Activated T-helper 2 cell treated with anti-CD3 and anti-CD28 coated beads, Interferon-gamma antibody, Interleukin-2, Interleukin-4, amounts not matched to agents 10 μg/mL and 5 μg/mL and 100 μg/mL, durations not matched to agents 14 hours and 24 hours and 36 hours (primary cell): Measurements from ENCODE around the gene VCPKMT. TPM values are rescaled to one million over a fixed set of nuclear protein-coding genes. Genes with fewer than 3 reads are reported as not detected.
A peak's percentile ranks its signal among the peaks of the same experiment; 100 is the strongest.

Experiments
- DNase-seq: peaks from one replicate; pipeline ENCODE4 v3.0.0; 2021; ENCODE audit warnings: low spot score
- H3K27ac Mint-ChIP-seq: one replicate; pipeline ENCODE4 v1.8.0; 2021; ENCODE audit warnings: mixed read lengths
- H3K27me3 Mint-ChIP-seq: one replicate; pipeline ENCODE4 v1.8.0; 2021; ENCODE audit warnings: low read depth, mixed read lengths
- H3K36me3 Mint-ChIP-seq: one replicate; pipeline ENCODE4 v1.8.0; 2021; ENCODE audit warnings: low read depth, mixed read lengths
- H3K4me1 Mint-ChIP-seq: one replicate; pipeline ENCODE4 v1.8.0; 2021; ENCODE audit warnings: low read depth, mixed read lengths
- H3K4me3 Mint-ChIP-seq: one replicate; pipeline ENCODE4 v1.8.0; 2021; ENCODE audit warnings: low read depth, mild to moderate bottlenecking, moderate library complexity, mixed read lengths
- H3K9me3 Mint-ChIP-seq: one replicate; pipeline ENCODE4 v1.8.0; 2021; ENCODE audit warnings: mixed read lengths
- intact Hi-C: fragments of 100-400 bp; cut with micrococcal nuclease; formaldehyde crosslinking; loops from one replicate; pipeline ENCODE4 v1.15.1; 2023
- total RNA-seq: library from RNA; stranded (reverse); gene quantifications from 2 replicates; pipeline ENCODE4 v1.2.3, GENCODE V29; 2022

VCPKMT gene
- total RNA-seq, 1 donor from 2014 or later, result 9.7 TPM

DNA sequence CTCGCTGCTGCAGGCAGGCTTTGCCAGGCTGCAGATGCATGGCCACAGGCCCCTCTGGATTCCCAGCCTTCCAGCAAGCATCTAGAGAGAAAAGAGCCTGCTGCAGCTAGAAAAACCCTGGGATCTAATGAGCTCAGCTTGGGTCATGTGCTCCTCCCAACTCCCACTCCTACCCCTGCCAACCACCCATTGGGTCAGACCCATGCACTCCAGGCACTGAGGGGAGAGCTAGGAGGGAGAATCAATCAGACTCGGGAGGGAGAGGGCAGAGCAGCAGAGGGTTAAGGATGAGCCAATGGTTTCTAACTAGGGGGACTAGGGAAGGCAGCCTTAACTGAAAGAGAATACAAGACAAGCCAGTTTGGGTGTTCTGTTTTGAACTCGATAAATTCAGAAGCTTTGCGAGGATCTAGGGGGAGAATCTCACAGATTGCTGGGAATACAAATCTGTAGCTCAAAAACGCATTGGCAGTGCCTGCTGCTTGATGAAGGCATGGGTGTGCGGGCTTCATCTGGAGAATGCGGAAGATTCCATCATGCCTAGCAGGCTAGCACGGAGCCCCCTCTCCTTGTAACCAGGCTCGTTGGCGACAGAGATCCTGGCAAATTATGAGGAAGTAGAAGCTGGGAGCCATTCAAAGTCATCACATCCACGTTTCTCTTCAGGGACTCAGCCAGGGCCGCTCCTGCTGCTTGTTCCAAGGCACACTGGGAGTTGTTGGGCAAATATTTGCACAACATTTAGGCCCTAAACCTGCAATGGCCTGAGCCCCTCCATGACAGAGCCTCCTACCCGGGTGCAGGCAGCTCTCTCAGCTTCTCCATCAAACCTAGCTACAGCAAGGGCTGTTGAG, 56.4 kb downstream of the VCPKMT start:
- intact Hi-C loops, result loop anchor here (2.0 kb wide), 1 partner anchor 37 kb away; no protein-coding TSS in a partner anchor

More for the DNA sequence above, 56.4 kb downstream of the VCPKMT start:
- Mint-ChIP-seq H3K9me3 (no peaks in the 10 kb centered on the region), H3K4me1 (peaks cover 73% of the 10 kb centered on the region), H3K27me3 (no peaks in the 10 kb centered on the region), H3K4me3 (no peak overlapping the region), H3K27ac (peak overlapping the region; percentile 100), H3K36me3 (peaks cover 7% of the 10 kb centered on the region)
- no peak for DNase-seq

Other genes with a start within 250 kb of the VCPKMT start
- gene ARF6, start 223.5 kb downstream of the VCPKMT start, total RNA-seq, result 162 and 165 TPM in 2 replicates
- 17.0 and 20.7 TPM in 2 replicates for gene SOS2, start 115.0 kb upstream of the VCPKMT start, total RNA-seq
- gene L2HGDH, start 195.7 kb upstream of the VCPKMT start, total RNA-seq, result 14.1 and 14.2 TPM in 2 replicates
- gene DMAC2L, start 195.8 kb upstream of the VCPKMT start, total RNA-seq, result 13.6 and 16.2 TPM in 2 replicates